Measurements from ENCODE around the gene DNAAF8. TPM values are rescaled to one million over a fixed set of nuclear protein-coding genes. Genes with fewer than 3 reads are reported as not detected.

The DNAAF8 gene
- total RNA-seq, 1 experiment from 2014 or later = 1.2 TPM

GRCh38 chr16:4714996-4715395, 19.3 kb upstream of the DNAAF8 start:
- H3K79me2 ChIP-seq (ENCODE audit: low read length) = no peaks in the 10 kb centered on the region
- no peaks in the 10 kb centered on the region for H3K27me3 ChIP-seq (ENCODE audit: low read length)
- H3K9ac ChIP-seq (ENCODE audit: low read length) = no peak overlapping the region
- no peaks in the 10 kb centered on the region for H3K9me2 ChIP-seq (replicated peaks; ENCODE audit: low read length)
- POLR2A ChIA-PET (ENCODE audit: unreplicated experiment) = no interaction called here
- TF ChIP-seq CTCF (conservative IDR thresholded peaks at IDR 0.05; ENCODE audit: low read depth, low read length) (no peak), EZH2phosphoT487 (IDR thresholded peaks at IDR 0.05; ENCODE audit: borderline replicate concordance, low read length) (no peak), EZH2 (IDR thresholded peaks at IDR 0.05; ENCODE audit: low read length, unreplicated experiment) (no peak)
- H3F3A ChIP-seq (ENCODE audit: low read length, unreplicated experiment) = no peaks in the 10 kb centered on the region
- CTCF ChIA-PET = no interaction called here
- no peaks in the 10 kb centered on the region for H3K9me3 ChIP-seq (ENCODE audit: low read length)
- H3K27ac ChIP-seq (ENCODE audit: low read length) = no peak overlapping the region
- 0 out of 2 replicates have a peak, but pooled peaks cover 3% of the 10 kb centered on the region for H3K36me3 ChIP-seq (ENCODE audit: low read depth, low read length)
- H3K4me3 ChIP-seq (ENCODE audit: low read length) = no peak overlapping the region
- no peak overlapping the region for H3K4me2 ChIP-seq (ENCODE audit: low read length)
- DNase-seq = no peak
- H4K20me1 ChIP-seq (ENCODE audit: low read length) = no peaks in the 10 kb centered on the region
- BruUV-seq (replicated peaks) = no TSS peak
- intact Hi-C loops (cut with micrococcal nuclease) = no loop called here
- H2AFZ ChIP-seq (ENCODE audit: low read length) = no peak overlapping the region
- no peaks in the 10 kb centered on the region for H3K4me1 ChIP-seq (ENCODE audit: insufficient read depth, low read length)
- no peak for ATAC-seq

- no peaks in the 10 kb centered on the region for H3K9me2 ChIP-seq (replicated peaks; ENCODE audit: low read length)
- no peaks in the 10 kb centered on the region for H3K79me2 ChIP-seq (ENCODE audit: low read length)
- no peak for DNase-seq
- H3K9ac ChIP-seq (ENCODE audit: low read length) = no peak overlapping the region
- H3F3A ChIP-seq (ENCODE audit: low read length, unreplicated experiment) = no peaks in the 10 kb centered on the region
- TF ChIP-seq EZH2 (IDR thresholded peaks at IDR 0.05; ENCODE audit: low read length, unreplicated experiment) (no peak), EZH2phosphoT487 (IDR thresholded peaks at IDR 0.05; ENCODE audit: borderline replicate concordance, low read length) (no peak), CTCF (conservative IDR thresholded peaks at IDR 0.05; ENCODE audit: low read depth, low read length) (no peak)
- BruUV-seq (replicated peaks) = no TSS peak
- no peak overlapping the region for H3K4me3 ChIP-seq (ENCODE audit: low read length)
- POLR2A ChIA-PET (ENCODE audit: unreplicated experiment) = no interaction called here
- no peaks in the 10 kb centered on the region for H3K4me1 ChIP-seq (ENCODE audit: insufficient read depth, low read length)
- CTCF ChIA-PET = no interaction called here
- H3K27ac ChIP-seq (ENCODE audit: low read length) = no peak overlapping the region
- ATAC-seq = no peak
- intact Hi-C loops (cut with micrococcal nuclease) = no loop called here
- H3K9me3 ChIP-seq (ENCODE audit: low read length) = no peaks in the 10 kb centered on the region
- H3K36me3 ChIP-seq (ENCODE audit: low read depth, low read length) = no peaks in the 10 kb centered on the region
- H3K27me3 ChIP-seq (ENCODE audit: low read length) = no peaks in the 10 kb centered on the region
- no peak overlapping the region for H3K4me2 ChIP-seq (ENCODE audit: low read length)
- no peaks in the 10 kb centered on the region for H4K20me1 ChIP-seq (ENCODE audit: low read length)
- H2AFZ ChIP-seq (ENCODE audit: low read length) = no peak overlapping the region
Measured at GRCh38 chr16:4718466-4718865, 15.9 kb upstream of the DNAAF8 start.

- Histone ChIP-seq H3K9me3 (ENCODE audit: low read length) (no peaks in the 10 kb centered on the region), H3K36me3 (ENCODE audit: low read depth, low read length) (no peaks in the 10 kb centered on the region), H3K27ac (ENCODE audit: low read length) (no peak overlapping the region), H2AFZ (ENCODE audit: low read length) (no peak overlapping the region), H3K27me3 (ENCODE audit: low read length) (no peaks in the 10 kb centered on the region), H4K20me1 (ENCODE audit: low read length) (no peaks in the 10 kb centered on the region), H3K4me3 (ENCODE audit: low read length) (no peak overlapping the region), H3K4me2 (ENCODE audit: low read length) (no peak overlapping the region), H3F3A (ENCODE audit: low read length, unreplicated experiment) (no peaks in the 10 kb centered on the region), H3K79me2 (ENCODE audit: low read length) (no peaks in the 10 kb centered on the region), H3K9ac (ENCODE audit: low read length) (no peak overlapping the region), H3K9me2 (replicated peaks; ENCODE audit: low read length) (no peaks in the 10 kb centered on the region), H3K4me1 (ENCODE audit: insufficient read depth, low read length) (no peaks in the 10 kb centered on the region)
- no peak for TF ChIP-seq CTCF (conservative IDR thresholded peaks at IDR 0.05; ENCODE audit: low read depth, low read length)
- TF ChIP-seq EZH2phosphoT487 (IDR thresholded peaks at IDR 0.05; ENCODE audit: borderline replicate concordance, low read length) = no peak
- TF ChIP-seq EZH2 (IDR thresholded peaks at IDR 0.05; ENCODE audit: low read length, unreplicated experiment) = no peak
- BruUV-seq (replicated peaks) = no TSS peak
- ChIA-PET POLR2A (ENCODE audit: unreplicated experiment) (no interaction called here), CTCF (interaction anchor here (0.6 kb wide), 1 partner anchor 61 kb away, joined by 3 read pairs; no protein-coding TSS in a partner anchor)
- no peak for DNase-seq
- no peak for ATAC-seq
- intact Hi-C loops (cut with micrococcal nuclease) = no loop called here
Measured at GRCh38 chr16:4723071-4723767, 11.1 kb upstream of the DNAAF8 start.
